Right lobe of liver (tissue), 4 donors: ENCODE data around the gene HCN1.

ENCODE experiments used
- CTCF ChIP-seq, 4 donors: fragments of 200-600 bp in 3 of 4; fragments of 450-650 bp in 1 of 4; IDR thresholded peaks; one replicate each; pipeline versions ENCODE4 v1.5.1 to v1.8.0; 2016 to 2022; ENCODE audit warnings: antibody characterized with exemption in 4 of 4, mild to moderate bottlenecking in 2 of 4
- POLR2A ChIP-seq: fragments of 450-650 bp; IDR thresholded peaks from one replicate; pipeline ENCODE4 v1.6.1; 2017; ENCODE audit warnings: antibody characterized with exemption, mild to moderate bottlenecking
- donor health status: DM: no; HTN: no; CAD: no.
- donor health status: DM: no; HTN: no; CAD: no.
- donor health status: DM: no; HTN: yes; CAD: no.

- TF ChIP-seq POLR2A (no peak), CTCF (IDR thresholded peaks at IDR 0.05) (no peak)
Observed at GRCh38 chr5:45737153-45737552, 41.0 kb upstream of the HCN1 start.
